ENCODE results near the gene AFP. TPM values are rescaled to one million over a fixed set of nuclear protein-coding genes. Genes with fewer than 3 reads are reported as not detected.

AFP gene
- total RNA-seq, 1 experiment from 2014 or later = 4.9 TPM

DNA sequence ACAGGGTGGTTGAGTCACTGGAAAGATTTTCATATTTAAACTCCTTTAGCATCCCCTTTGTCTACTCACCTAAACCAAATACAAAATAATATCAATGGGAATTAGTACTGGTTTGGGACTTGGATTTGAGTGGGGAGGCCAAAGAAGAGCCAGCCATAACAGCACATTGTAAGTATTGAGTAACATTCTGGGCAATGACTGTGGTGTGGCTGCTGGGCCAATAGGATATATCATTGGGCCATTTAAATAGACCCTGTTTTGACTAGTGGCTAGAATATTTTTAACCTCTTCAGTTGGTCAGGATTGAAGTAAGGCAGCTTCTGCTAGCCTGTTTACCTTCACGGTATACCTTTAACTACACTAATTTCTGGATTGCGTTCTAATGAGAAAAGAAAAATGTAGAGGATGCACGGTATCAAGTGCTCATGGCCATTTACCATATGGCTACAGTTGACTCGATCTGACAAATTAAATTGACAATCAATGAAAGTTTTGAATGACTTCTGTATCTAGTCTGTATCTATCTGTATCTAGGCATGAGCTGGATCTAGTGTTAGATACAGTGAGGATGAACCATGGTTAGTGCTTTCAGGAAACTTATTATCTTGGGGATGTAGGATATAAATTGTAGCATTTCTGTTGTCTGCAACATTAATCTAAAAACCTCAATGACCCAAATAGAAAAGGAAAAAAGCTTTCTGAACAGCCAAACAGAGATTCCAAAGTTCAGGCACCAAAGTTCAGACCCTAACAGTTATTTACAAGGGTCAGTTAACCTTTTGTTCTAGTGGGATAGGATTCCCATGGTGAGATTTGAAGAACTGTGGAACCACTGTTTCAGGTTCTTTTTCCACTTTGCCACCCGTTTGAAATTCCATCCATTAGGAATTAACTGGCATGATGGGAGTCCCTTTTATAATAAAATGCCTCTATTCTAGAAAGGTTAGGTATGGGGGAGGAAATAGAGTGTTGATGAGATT is 38.7 kb upstream of the AFP start:
- H4K91ac ChIP-seq (ENCODE audit: insufficient read length, low read depth, low read length) = no peak overlapping the region
- H3K23ac ChIP-seq (ENCODE audit: insufficient read length, low read depth, low read length) = no peak overlapping the region
- no peak overlapping the region for H2BK5ac ChIP-seq (ENCODE audit: insufficient read length, low read length)
- no peak overlapping the region for H2BK15ac ChIP-seq (ENCODE audit: low read depth, low read length)
- TF ChIP-seq CTCF (conservative IDR thresholded peaks at IDR 0.05) = no peak
- Mint-ChIP-seq H3K9me3 (no peaks in the 10 kb centered on the region), H3K36me3 (ENCODE audit: insufficient read depth in 1 of 3, low read depth in 3 of 3) (no peaks in the 10 kb centered on the region), H3K4me3 (no peak overlapping the region), H3K4me1 (peaks cover 4 to 7% of the 10 kb centered on the region in 2 experiments), H3K27me3 (ENCODE audit: low read depth) (no peaks in the 10 kb centered on the region), H3K27ac (no peak overlapping the region)
- H4K8ac ChIP-seq (replicated peaks; ENCODE audit: insufficient read length, low read depth, low read length) = no peak overlapping the region
- no peak overlapping the region for H3K56ac ChIP-seq (ENCODE audit: insufficient read length, low read depth, low read length)
- no peak overlapping the region for H2BK20ac ChIP-seq (ENCODE audit: low read depth, low read length, poor library complexity, severe bottlenecking)
- no peak overlapping the region for H2BK12ac ChIP-seq (ENCODE audit: insufficient read length, low read depth, low read length)
- H3K4ac ChIP-seq (ENCODE audit: low read depth, low read length) = no peak overlapping the region
- H3K27me3 ChIP-seq (ENCODE audit: insufficient read depth, low read length) = no peaks in the 10 kb centered on the region
- H4K20me1 ChIP-seq (ENCODE audit: control insufficient read depth, insufficient read depth, insufficient read length) = no peaks in the 10 kb centered on the region
- no peak overlapping the region for H3K4me2 ChIP-seq (ENCODE audit: insufficient read depth, insufficient read length, low read length)
- H3T11ph ChIP-seq (ENCODE audit: low read length) = no peak overlapping the region
- no peak overlapping the region for H3K27ac ChIP-seq (ENCODE audit: insufficient read length, low read depth, low read length)
- no peaks in the 10 kb centered on the region for H3K79me2 ChIP-seq (ENCODE audit: insufficient read depth, low read length)
- no peaks in the 10 kb centered on the region for H3K9me3 ChIP-seq (ENCODE audit: control insufficient read depth, low read depth, low read length)
- no peak overlapping the region for H2BK120ac ChIP-seq (ENCODE audit: low read depth, low read length, poor library complexity, severe bottlenecking)
- no peak overlapping the region for H2AFZ ChIP-seq (ENCODE audit: low read length)
- no peak overlapping the region for H3K9ac ChIP-seq (ENCODE audit: extremely low read depth, insufficient read length, low read length)
- H3K79me1 ChIP-seq (ENCODE audit: insufficient read depth, low read depth, low read length, poor library complexity, severe bottlenecking) = no peaks in the 10 kb centered on the region
- no peak overlapping the region for H4K5ac ChIP-seq (ENCODE audit: insufficient read length, low read depth, low read length)
- no CpG with 5 or more reads among the region's 5 CpGs for WGBS (ENCODE audit: extremely low coverage, insufficient read length, low lambda C conversion rate)
- DNase-seq = no peak
- no peak overlapping the region for H2AK5ac ChIP-seq (ENCODE audit: insufficient read length, low read length)
- no peak overlapping the region for H3K14ac ChIP-seq (ENCODE audit: insufficient read depth, low read length)
- H3K4me1 ChIP-seq (ENCODE audit: insufficient read depth, low read length) = no peaks in the 10 kb centered on the region
- H3K23me2 ChIP-seq (ENCODE audit: insufficient read length, low read depth, low read length, poor library complexity, severe bottlenecking) = no peaks in the 10 kb centered on the region
- no peak overlapping the region for H3K18ac ChIP-seq (ENCODE audit: insufficient read length, low read depth, low read length)
